ENCODE measurements around the gene SIRT1. TPM values are rescaled to one million over a fixed set of nuclear protein-coding genes. Genes with fewer than 3 reads are reported as not detected.

SIRT1 gene
- total RNA-seq, 1 donor from 2014 or later: 17.1 TPM

DNA sequence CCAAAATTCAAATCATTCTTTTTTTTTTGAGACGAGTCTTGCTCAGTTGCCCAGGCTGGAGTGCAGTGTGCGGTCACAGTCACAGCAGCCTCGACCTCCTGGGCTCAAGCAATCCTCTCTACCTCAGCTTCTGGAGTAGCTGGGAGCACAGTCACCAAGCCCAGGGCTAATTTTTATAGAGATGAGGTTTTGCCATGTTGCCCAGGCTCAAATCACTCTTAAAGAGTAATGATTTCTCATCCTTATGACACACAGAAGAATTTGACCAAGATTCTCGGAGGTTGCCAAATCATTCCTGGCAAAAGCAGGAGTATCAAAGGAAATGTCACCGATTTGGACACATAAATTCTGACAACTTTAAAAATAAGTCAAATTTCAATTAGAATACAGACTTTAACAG is 39.1 kb downstream of the SIRT1 start:
- Mint-ChIP-seq H3K27ac (ENCODE audit: unreplicated experiment) (no peak overlapping the region), H3K4me1 (ENCODE audit: low read depth) (peaks cover 5% of the 10 kb centered on the region), H3K9me3 (ENCODE audit: low read depth) (no peaks in the 10 kb centered on the region), H3K4me3 (ENCODE audit: unreplicated experiment) (no peak overlapping the region), H3K27me3 (ENCODE audit: low read depth) (no peaks in the 10 kb centered on the region), H3K36me3 (ENCODE audit: low read depth) (peaks cover 14% of the 10 kb centered on the region)
- TF ChIP-seq, protein P1, sequence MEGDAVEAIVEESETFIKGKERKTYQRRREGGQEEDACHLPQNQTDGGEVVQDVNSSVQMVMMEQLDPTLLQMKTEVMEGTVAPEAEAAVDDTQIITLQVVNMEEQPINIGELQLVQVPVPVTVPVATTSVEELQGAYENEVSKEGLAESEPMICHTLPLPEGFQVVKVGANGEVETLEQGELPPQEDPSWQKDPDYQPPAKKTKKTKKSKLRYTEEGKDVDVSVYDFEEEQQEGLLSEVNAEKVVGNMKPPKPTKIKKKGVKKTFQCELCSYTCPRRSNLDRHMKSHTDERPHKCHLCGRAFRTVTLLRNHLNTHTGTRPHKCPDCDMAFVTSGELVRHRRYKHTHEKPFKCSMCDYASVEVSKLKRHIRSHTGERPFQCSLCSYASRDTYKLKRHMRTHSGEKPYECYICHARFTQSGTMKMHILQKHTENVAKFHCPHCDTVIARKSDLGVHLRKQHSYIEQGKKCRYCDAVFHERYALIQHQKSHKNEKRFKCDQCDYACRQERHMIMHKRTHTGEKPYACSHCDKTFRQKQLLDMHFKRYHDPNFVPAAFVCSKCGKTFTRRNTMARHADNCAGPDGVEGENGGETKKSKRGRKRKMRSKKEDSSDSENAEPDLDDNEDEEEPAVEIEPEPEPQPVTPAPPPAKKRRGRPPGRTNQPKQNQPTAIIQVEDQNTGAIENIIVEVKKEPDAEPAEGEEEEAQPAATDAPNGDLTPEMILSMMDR (IDR thresholded peaks at IDR 0.05): no peak
- DNase-seq (ENCODE audit: low spot score): no peak

DNA sequence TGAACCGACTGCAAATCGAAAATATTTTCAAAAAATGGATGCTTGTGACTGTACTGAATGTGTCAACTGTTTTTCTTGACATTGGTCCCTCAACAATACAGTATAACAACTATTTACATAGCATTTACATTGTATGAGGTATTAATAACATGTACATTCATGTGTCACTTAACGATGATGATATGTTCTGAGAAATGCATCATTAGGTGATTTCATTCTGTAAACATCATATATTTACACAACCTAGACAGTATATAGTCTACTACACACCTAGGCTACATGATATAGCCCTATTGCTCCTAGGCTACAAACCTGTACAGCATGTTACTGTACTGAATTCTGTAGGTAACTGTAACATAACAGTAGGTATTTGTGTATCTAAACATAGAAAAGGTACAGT is 39.7 kb downstream of the SIRT1 start:
- H3K4me1 Mint-ChIP-seq (ENCODE audit: low read depth): peaks cover 5% of the 10 kb centered on the region
- TF ChIP-seq, protein P1 (IDR thresholded peaks at IDR 0.05): no peak
- H3K4me3 Mint-ChIP-seq (ENCODE audit: unreplicated experiment): no peak overlapping the region
- H3K27me3 Mint-ChIP-seq (ENCODE audit: low read depth): no peaks in the 10 kb centered on the region
- peaks cover 14% of the 10 kb centered on the region for H3K36me3 Mint-ChIP-seq (ENCODE audit: low read depth)
- no peaks in the 10 kb centered on the region for H3K9me3 Mint-ChIP-seq (ENCODE audit: low read depth)
- DNase-seq (ENCODE audit: low spot score): no peak
- H3K27ac Mint-ChIP-seq (ENCODE audit: unreplicated experiment): no peak overlapping the region

DNA sequence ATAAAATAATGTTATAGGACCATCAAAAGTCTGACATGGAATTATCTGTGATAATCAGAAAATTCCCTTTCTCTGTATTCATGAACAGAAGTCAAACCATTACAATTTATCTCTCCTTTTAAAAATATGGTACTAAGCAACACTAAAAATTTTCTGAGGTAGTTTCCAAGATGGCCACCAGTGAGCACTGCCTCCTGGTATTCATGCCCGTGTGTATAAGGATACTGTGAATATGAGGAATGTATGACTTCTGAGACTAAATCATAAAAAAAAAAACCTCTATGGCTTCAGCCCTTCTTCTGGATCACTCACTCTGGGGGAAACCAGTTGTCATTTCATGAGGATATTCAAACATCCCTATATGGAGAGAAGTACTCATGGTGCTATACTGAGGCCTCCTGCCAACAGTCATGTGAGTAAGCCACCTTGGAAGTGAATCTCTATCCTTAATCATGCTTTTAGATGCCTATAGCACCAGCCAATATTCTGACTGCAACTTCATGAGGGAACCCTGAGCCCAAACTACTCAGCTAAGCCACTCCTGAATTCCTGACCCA is 41.1 kb downstream of the SIRT1 start:
- no peak for DNase-seq (ENCODE audit: low spot score)
- TF ChIP-seq, protein P1 (IDR thresholded peaks at IDR 0.05): no peak
- peaks cover 5% of the 10 kb centered on the region for H3K4me1 Mint-ChIP-seq (ENCODE audit: low read depth)
- H3K27ac Mint-ChIP-seq (ENCODE audit: unreplicated experiment): no peak overlapping the region
- no peak overlapping the region for H3K4me3 Mint-ChIP-seq (ENCODE audit: unreplicated experiment)
- H3K27me3 Mint-ChIP-seq (ENCODE audit: low read depth): no peaks in the 10 kb centered on the region
- peaks cover 13% of the 10 kb centered on the region for H3K36me3 Mint-ChIP-seq (ENCODE audit: low read depth)
- H3K9me3 Mint-ChIP-seq (ENCODE audit: low read depth): no peaks in the 10 kb centered on the region

DNA sequence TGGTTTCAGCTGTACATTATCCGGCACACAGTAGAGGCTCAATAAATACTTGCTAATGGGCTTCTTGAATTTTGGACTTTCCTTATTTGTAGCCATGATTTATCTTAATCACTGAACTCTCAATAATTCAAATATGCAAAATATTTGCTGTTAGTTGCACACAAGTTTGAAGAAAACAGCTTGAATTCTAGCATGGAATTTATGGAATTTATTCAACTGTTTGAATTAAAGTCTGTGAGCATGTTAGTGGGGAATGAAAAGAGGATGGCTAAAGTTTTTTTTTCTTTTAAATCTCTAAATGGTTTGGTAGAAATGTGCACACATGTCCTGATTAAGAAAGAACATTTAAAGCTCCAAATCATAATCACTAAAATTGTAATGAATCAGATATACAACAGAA is 42.5 kb downstream of the SIRT1 start:
- H3K4me3 Mint-ChIP-seq (ENCODE audit: unreplicated experiment): no peak overlapping the region
- H3K36me3 Mint-ChIP-seq (ENCODE audit: low read depth): peaks cover 15% of the 10 kb centered on the region
- peak overlapping the region; percentile 58 for H3K27ac Mint-ChIP-seq (ENCODE audit: unreplicated experiment)

DNA sequence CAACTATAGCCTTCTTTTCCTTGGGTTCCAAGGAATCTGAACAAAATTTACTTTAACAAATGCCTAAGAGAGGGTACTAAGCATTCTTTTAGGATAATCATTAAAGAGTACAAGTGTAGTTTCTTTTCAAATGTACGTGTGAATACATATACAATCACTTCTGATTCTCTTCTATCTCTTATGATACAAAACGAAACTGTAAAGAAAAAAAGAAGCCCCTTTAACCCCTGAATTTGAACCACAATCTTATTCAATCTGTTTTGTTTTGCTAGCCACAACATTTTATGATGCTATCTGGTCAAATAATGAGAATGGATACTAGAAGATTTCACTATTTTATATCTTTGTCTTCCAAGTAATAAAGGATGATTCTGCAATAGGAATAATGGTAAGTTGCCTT is 48.7 kb downstream of the SIRT1 start:
- Mint-ChIP-seq H3K27ac (ENCODE audit: unreplicated experiment) (no peak overlapping the region), H3K4me1 (ENCODE audit: low read depth) (peaks cover 12% of the 10 kb centered on the region), H3K4me3 (ENCODE audit: unreplicated experiment) (no peak overlapping the region), H3K27me3 (ENCODE audit: low read depth) (no peaks in the 10 kb centered on the region), H3K9me3 (ENCODE audit: low read depth) (no peaks in the 10 kb centered on the region), H3K36me3 (ENCODE audit: low read depth) (peaks cover 26% of the 10 kb centered on the region)
- TF ChIP-seq, protein P1 (IDR thresholded peaks at IDR 0.05): no peak
- no peak for DNase-seq (ENCODE audit: low spot score)

More for the DNA sequence above, 42.5 kb downstream of the SIRT1 start:
- TF ChIP-seq, protein P1 (IDR thresholded peaks at IDR 0.05): no peak
- Mint-ChIP-seq H3K27me3 (ENCODE audit: low read depth) (no peaks in the 10 kb centered on the region), H3K9me3 (ENCODE audit: low read depth) (no peaks in the 10 kb centered on the region), H3K4me1 (ENCODE audit: low read depth) (peaks cover 5% of the 10 kb centered on the region)
- no peak for DNase-seq (ENCODE audit: low spot score)
